ENCODE measurements around the gene TBX3. TPM values are rescaled to one million over a fixed set of nuclear protein-coding genes. Genes with fewer than 3 reads are reported as not detected.

Gene TBX3
- total RNA-seq, 1 experiment from 2014 or later, result 16.1 TPM

GRCh38 chr12:114668151-114668885, 15.7 kb downstream of the TBX3 start:
- DNase-seq (ENCODE audit: low spot score), result peak; percentile 84

GRCh38 chr12:114667669-114668150, 16.3 kb downstream of the TBX3 start:
- no peak for DNase-seq (ENCODE audit: low spot score)

- DNase-seq (ENCODE audit: low spot score), result no peak
Measured at GRCh38 chr12:114666746-114667668, 17.0 kb downstream of the TBX3 start.

GRCh38 chr12:114665411-114666260, 18.3 kb downstream of the TBX3 start:
- no peak for DNase-seq (ENCODE audit: low spot score)

- DNase-seq (ENCODE audit: low spot score), result no peak
Measured at GRCh38 chr12:114664651-114665320, 19.2 kb downstream of the TBX3 start.

GRCh38 chr12:114662512-114663177, 21.3 kb downstream of the TBX3 start:
- DNase-seq (ENCODE audit: low spot score), result peak; percentile 67

GRCh38 chr12:114661245-114661644, 22.7 kb downstream of the TBX3 start:
- DNase-seq (ENCODE audit: low spot score), result no peak

GRCh38 chr12:114659084-114659483, 24.9 kb downstream of the TBX3 start:
- no peak for DNase-seq (ENCODE audit: low spot score)

- no peak for DNase-seq (ENCODE audit: low spot score)
Measured at GRCh38 chr12:114658002-114658441, 26.0 kb downstream of the TBX3 start.

GRCh38 chr12:114657597-114657920, 26.4 kb downstream of the TBX3 start:
- no peak for DNase-seq (ENCODE audit: low spot score)

- DNase-seq (ENCODE audit: low spot score), result no peak
Measured at GRCh38 chr12:114656906-114657596, 26.9 kb downstream of the TBX3 start.

GRCh38 chr12:114655934-114656749, 27.8 kb downstream of the TBX3 start:
- peak; percentile 76 for DNase-seq (ENCODE audit: low spot score)

GRCh38 chr12:114649585-114649984, 34.4 kb downstream of the TBX3 start:
- no peak for DNase-seq (ENCODE audit: low spot score)

GRCh38 chr12:114648711-114649110, 35.3 kb downstream of the TBX3 start:
- no peak for DNase-seq (ENCODE audit: low spot score)

- DNase-seq (ENCODE audit: low spot score), result no peak
Measured at GRCh38 chr12:114638790-114639435, 45.1 kb downstream of the TBX3 start.

- DNase-seq (ENCODE audit: low spot score), result no peak
Measured at GRCh38 chr12:114636723-114637480, 47.1 kb downstream of the TBX3 start.

GRCh38 chr12:114631242-114631641, 52.7 kb downstream of the TBX3 start:
- DNase-seq (ENCODE audit: low spot score), result no peak

- no peak for DNase-seq (ENCODE audit: low spot score)
Measured at GRCh38 chr12:114628199-114628598, 55.8 kb downstream of the TBX3 start.

Data from H4 (cell line).